HCT116 (cell line): Measurements from ENCODE around the gene MAL. TPM values are rescaled to one million over a fixed set of nuclear protein-coding genes. Genes with fewer than 3 reads are reported as not detected.
A peak's percentile ranks its signal among the peaks of the same experiment; 100 is the strongest.

Source experiments
- ATAC-seq: fragments of 200-7000 bp; cut with Tn5 transposase; 2 replicates; pipeline ENCODE4 v1.9.1; 2020; ENCODE audit warnings: mild to moderate bottlenecking, moderate library complexity
- BruUV-seq: library from RNA; stranded (reverse); fragments of 400-500 nt; replicated peaks from 2 replicates; lab custom pipeline; 2021; lab: Mats Ljungman, UMichigan
- CTCF ChIA-PET: fragments of 300-600 bp; sonication (Branson Sonifier 250); formaldehyde crosslinking; loops from one replicate; lab custom pipeline; 2021; ENCODE audit warnings: antibody characterized with exemption; lab: Charles Lee
- POLR2A ChIA-PET: fragments of 300-600, 350-600 bp; sonication (Branson Sonifier 250); formaldehyde crosslinking; loops from one replicate; lab custom pipeline; 2021; ENCODE audit warnings: antibody characterized with exemption; lab: Charles Lee
- RAD21 ChIA-PET, 2 experiments: fragments of 300-600 bp; sonication (Branson Sonifier 250); formaldehyde crosslinking; loops; one replicate each; lab custom pipeline; 2023; ENCODE audit warnings: low total read pairs in 2 of 2; ENCODE audit not compliant: uncharacterized antibody in 2 of 2, unreplicated experiment in 2 of 2, low non-redundant PET in 1 of 2; lab: Charles Lee
- DNase-seq: peaks from one replicate; pipeline ENCODE4 v3.0.0-alpha.2; 2010; ENCODE audit warnings: low read depth, low spot score
- H2AFZ ChIP-seq: fragments of 200-600 bp; shearing (Covaris generic), sonication (generic); 2 replicates; pipeline ENCODE4 v1.6.1; 2017; ENCODE audit warnings: low read depth, mixed run types, mixed read lengths, antibody characterized with exemption, low read length; ENCODE audit not compliant: poor library complexity, severe bottlenecking
- H3K27ac ChIP-seq: 2 replicates; pipeline ENCODE4 v1.5.1; 2012; ENCODE audit warnings: low read depth, low read length
- H3K27me3 ChIP-seq: fragments of 200-600 bp; sonication (generic); 2 replicates; pipeline ENCODE4 v1.6.1; 2016; ENCODE audit warnings: mixed run types, low read length, mixed read lengths; ENCODE audit not compliant: insufficient read depth
- H3K36me3 ChIP-seq, 2 experiments: fragments of 200-500 bp in 1 of 2; fragments of 200-600 bp in 1 of 2; sonication (Bioruptor generic) in 1 of 2; sonication (generic) in 1 of 2; 2 replicates each; pipeline versions ENCODE4 v1.5.1 to v1.6.1; 2014 to 2016; ENCODE audit warnings: low read length in 2 of 2, inconsistent platforms in 1 of 2, mixed read lengths in 1 of 2, mixed run types in 1 of 2; ENCODE audit not compliant: insufficient read depth in 2 of 2, control insufficient read depth in 1 of 2
- H3K4me1 ChIP-seq, 2 experiments: fragments of 200-600 bp in 1 of 2; sonication (generic) in 1 of 2; 2 replicates each; pipeline versions ENCODE4 v1.5.1 to v1.6.1; 2012 to 2017; ENCODE audit warnings: low read length in 2 of 2, inconsistent platforms in 1 of 2, mild to moderate bottlenecking in 1 of 2, mixed read lengths in 1 of 2, mixed run types in 1 of 2, moderate library complexity in 1 of 2; ENCODE audit not compliant: insufficient read depth in 2 of 2, control insufficient read depth in 1 of 2
- H3K4me2 ChIP-seq: fragments of 200-600 bp; sonication (generic); 2 replicates; pipeline ENCODE4 v1.6.1; 2017; ENCODE audit warnings: mixed run types, low read length, mixed read lengths
- H3K4me3 ChIP-seq, 2 experiments: fragments of 200-600 bp in 1 of 2; sonication (generic) in 1 of 2; replicated peaks in 1 of 2; 2 replicates each; pipeline ENCODE4 v1.5.1; 2011 to 2016; ENCODE audit warnings: low read length in 2 of 2, control low read depth in 1 of 2, low read depth in 1 of 2, mild to moderate bottlenecking in 1 of 2, mixed read lengths in 1 of 2, mixed run types in 1 of 2
- H3K79me2 ChIP-seq: fragments of 200-600 bp; sonication (generic); 2 replicates; pipeline ENCODE4 v1.6.1; 2017; ENCODE audit warnings: mild to moderate bottlenecking, mixed run types, low read length, moderate library complexity, mixed read lengths; ENCODE audit not compliant: insufficient read depth
- H3K9ac ChIP-seq: fragments of 200-600 bp; sonication (generic); 2 replicates; pipeline ENCODE4 v1.6.1; 2016; ENCODE audit warnings: low read length, mixed read lengths
- H3K9me2 ChIP-seq: fragments of 200-600 bp; sonication (generic), shearing (Covaris generic); 2 replicates; pipeline ENCODE4 v1.6.1; 2017; ENCODE audit warnings: mixed run types, mild to moderate bottlenecking, moderate library complexity; ENCODE audit not compliant: insufficient read depth
- H3K9me3 ChIP-seq, 2 experiments: fragments of 200-500 bp in 1 of 2; fragments of 200-600 bp in 1 of 2; sonication (Bioruptor generic) in 1 of 2; sonication (generic) in 1 of 2; 2 replicates each; pipeline ENCODE4 v1.6.1; 2014 to 2017; ENCODE audit warnings: low read length in 2 of 2, mixed read lengths in 2 of 2, inconsistent platforms in 1 of 2, low read depth in 1 of 2, mild to moderate bottlenecking in 1 of 2, mixed run types in 1 of 2, moderate library complexity in 1 of 2; ENCODE audit not compliant: control insufficient read depth in 1 of 2, insufficient read depth in 1 of 2
- H4K20me1 ChIP-seq: fragments of 200-600 bp; sonication (generic), shearing (Covaris generic); 2 replicates; pipeline ENCODE4 v1.6.1; 2017; ENCODE audit warnings: mixed run types, mild to moderate bottlenecking, moderate library complexity; ENCODE audit not compliant: insufficient read depth
- ATF3 ChIP-seq: IDR thresholded peaks from 2 replicates; pipeline ENCODE4 v1.6.1; 2012
- CTCF ChIP-seq, 3 experiments: fragments of 200-600 bp in 1 of 3; sonication (generic) in 1 of 3; IDR thresholded peaks in 2 of 3; conservative IDR thresholded peaks in 1 of 3; 2 replicates each; pipeline ENCODE4 v1.5.1; 2012 to 2017; ENCODE audit warnings: low read depth in 2 of 3, low read length in 2 of 3, antibody characterized with exemption in 1 of 3, borderline replicate concordance in 1 of 3, control low read depth in 1 of 3, mild to moderate bottlenecking in 1 of 3, mixed read lengths in 1 of 3, mixed run types in 1 of 3, moderate library complexity in 1 of 3; ENCODE audit not compliant: insufficient read depth in 1 of 3
- ELF1 ChIP-seq: IDR thresholded peaks from 2 replicates; pipeline ENCODE4 v1.6.1; 2012; ENCODE audit warnings: low read depth, borderline replicate concordance
- EZH2phosphoT487 ChIP-seq: fragments of 200-600 bp; IDR thresholded peaks from 2 replicates; pipeline ENCODE4 v1.6.1; 2018; ENCODE audit warnings: antibody characterized with exemption, borderline replicate concordance
- FOSL1 ChIP-seq: IDR thresholded peaks from 2 replicates; pipeline ENCODE4 v1.6.1; 2012; ENCODE audit warnings: low read depth
- JUND ChIP-seq: IDR thresholded peaks from 2 replicates; pipeline ENCODE4 v1.6.1; 2012
- POLR2A ChIP-seq: IDR thresholded peaks from 2 replicates; pipeline ENCODE4 v1.7.0; 2011; ENCODE audit warnings: borderline replicate concordance; ENCODE audit not compliant: insufficient read depth, insufficient read length; ENCODE audit errors: extremely low read depth
- POLR2AphosphoS5 ChIP-seq: IDR thresholded peaks from 2 replicates; pipeline ENCODE4 v1.6.1; 2011; ENCODE audit warnings: mild to moderate bottlenecking, low read depth, low read length, moderate library complexity
- RAD21 ChIP-seq: IDR thresholded peaks from 2 replicates; pipeline ENCODE4 v1.6.1; 2012; ENCODE audit warnings: low read depth, mild to moderate bottlenecking
- REST ChIP-seq: IDR thresholded peaks from 2 replicates; pipeline ENCODE4 v1.6.1; 2012; ENCODE audit warnings: low read depth
- SIN3A ChIP-seq: IDR thresholded peaks from 2 replicates; pipeline ENCODE4 v1.6.1; 2012; ENCODE audit warnings: low read depth
- SP1 ChIP-seq: IDR thresholded peaks from 2 replicates; pipeline ENCODE4 v1.6.1; 2012; ENCODE audit warnings: low read depth
- ZBTB33 ChIP-seq: IDR thresholded peaks from 2 replicates; pipeline ENCODE4 v1.6.1; 2011; ENCODE audit warnings: mild to moderate bottlenecking, low read length, moderate library complexity; ENCODE audit not compliant: insufficient replicate concordance; ENCODE audit errors: extremely low read depth
- intact Hi-C: fragments of 100-400 bp; cut with micrococcal nuclease; formaldehyde crosslinking; loops from 2 replicates; pipeline ENCODE4 v1.10.0; 2022
- total RNA-seq: library from RNA; stranded (reverse); gene quantifications from one replicate; pipeline ENCODE4 v1.2.1, GENCODE V29; 2021; ENCODE audit not compliant: unreplicated experiment

MAL gene
- total RNA-seq, 1 experiment from 2014 or later = not detected

GRCh38 chr2:95023222-95023597, 2.3 kb upstream of the MAL start:
- ATAC-seq = peak; percentile 55
- no peaks in the 10 kb centered on the region for H3K36me3 ChIP-seq
- TF ChIP-seq CTCF (IDR thresholded peaks at IDR 0.05 in 2 of 3, conservative IDR thresholded peaks at IDR 0.05 in 1 of 3; ENCODE audit: borderline replicate concordance in 1 of 3, insufficient read depth in 1 of 3, low read depth in 2 of 3, low read length in 2 of 3) (peak; percentile 45 to 59 (median 46); a peak in 5 of 6 replicates), RAD21 (peak; percentile 61), EZH2phosphoT487 (no peak), FOSL1 (no peak), SIN3A (no peak), POLR2AphosphoS5 (no peak), SP1 (no peak), JUND (no peak), ZBTB33 (no peak), REST (no peak), POLR2A (no peak), ELF1 (no peak), ATF3 (no peak)

More at GRCh38 chr2:95023222-95023597, 2.3 kb upstream of the MAL start:
- H3K27ac ChIP-seq = no peak overlapping the region
- H2AFZ ChIP-seq = no peak overlapping the region
- no peak overlapping the region for H3K4me3 ChIP-seq
- no peaks in the 10 kb centered on the region for H3K79me2 ChIP-seq
- DNase-seq = peak; percentile 6
- ChIA-PET RAD21 (interaction anchor here (1.1 to 1.7 kb wide), 2 partner anchors 57 to 92 kb away, joined by 3 to 6 read pairs; no protein-coding TSS in a partner anchor), POLR2A (interaction anchor here (0.7 to 1.3 kb wide), 3 partner anchors 53 to 92 kb away, joined by 3 to 4 read pairs (median 3); no protein-coding TSS in a partner anchor), CTCF (interaction anchor here (0.9 to 2.9 kb wide), 14 partner anchors 9 to 150 kb away, joined by 3 to 33 read pairs (median 6); no protein-coding TSS in a partner anchor)
- H3K9me3 ChIP-seq = no peaks in the 10 kb centered on the region
- no peaks in the 10 kb centered on the region for H3K9me2 ChIP-seq
- H3K27me3 ChIP-seq = no peaks in the 10 kb centered on the region
- H3K4me2 ChIP-seq = peak overlapping the region; percentile 57; the same call in 1 of the 2 replicates
- peaks cover 0 to 8% of the 10 kb centered on the region in 2 experiments; a peak in 1 of 4 replicates for H3K4me1 ChIP-seq
- BruUV-seq = no TSS peak
- no peak overlapping the region for H3K9ac ChIP-seq
- intact Hi-C loops = no loop called here
- H4K20me1 ChIP-seq = no peaks in the 10 kb centered on the region
